ENCODE results near the gene SUPT20HL2.

Gene SUPT20HL2

GRCh38 chrX:24292353-24292752 lies 21.5 kb downstream of the SUPT20HL2 start:
- in situ Hi-C loops (cut with MboI; ENCODE audit: low pct_unique_long_range_greater_than_20kb, low sequenced_read_pairs, unreplicated experiment), result no loop called here
- no peak for DNase-seq (ENCODE audit: low spot score)
- TF ChIP-seq CTCF (IDR thresholded peaks at IDR 0.05; ENCODE audit: extremely low read depth, insufficient read depth, missing control alignments), result no peak

- no peak for DNase-seq (ENCODE audit: low spot score)
- in situ Hi-C loops (cut with MboI; ENCODE audit: low pct_unique_long_range_greater_than_20kb, low sequenced_read_pairs, unreplicated experiment), result no loop called here
- no peak for TF ChIP-seq CTCF (IDR thresholded peaks at IDR 0.05; ENCODE audit: extremely low read depth, insufficient read depth, missing control alignments)
Measured at GRCh38 chrX:24285082-24285481, 28.8 kb downstream of the SUPT20HL2 start.

DNA sequence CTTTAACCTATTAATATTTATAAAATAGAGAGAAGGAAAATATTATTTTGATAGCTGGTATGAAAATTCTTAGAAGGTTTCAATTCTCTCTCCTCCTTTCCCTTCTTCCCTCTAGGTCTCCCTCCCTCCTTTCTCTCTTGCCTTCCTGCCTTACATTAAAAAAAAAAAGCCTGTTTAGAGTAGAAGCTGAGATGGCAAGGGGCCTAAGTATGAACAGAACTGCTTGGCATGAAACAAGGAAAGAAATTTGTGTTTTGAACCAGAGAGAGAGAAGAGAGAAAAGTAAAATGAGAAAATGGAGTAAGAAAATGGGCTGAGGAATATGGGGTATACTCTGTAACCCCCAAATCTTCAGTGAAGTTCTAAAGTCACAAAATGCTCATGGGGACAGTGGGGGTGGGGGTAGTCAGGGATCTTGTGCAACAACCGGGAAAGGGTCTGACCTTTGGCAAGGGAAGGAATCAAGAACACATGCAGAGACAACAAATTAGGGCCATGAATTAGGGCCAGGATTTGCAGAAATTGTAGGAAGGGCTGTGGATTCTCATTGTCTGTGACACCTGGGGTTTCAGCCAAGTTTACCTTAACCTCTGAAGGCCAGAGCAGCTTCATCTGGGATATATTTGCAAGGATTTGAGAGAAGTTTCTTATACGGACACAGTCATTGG lies 30.6 kb downstream of the SUPT20HL2 start:
- TF ChIP-seq CTCF (IDR thresholded peaks at IDR 0.05; ENCODE audit: extremely low read depth, insufficient read depth, missing control alignments), result no peak
- no peak for DNase-seq (ENCODE audit: low spot score)
- in situ Hi-C loops (cut with MboI; ENCODE audit: low pct_unique_long_range_greater_than_20kb, low sequenced_read_pairs, unreplicated experiment), result no loop called here

GRCh38 chrX:24282381-24283126 lies 31.3 kb downstream of the SUPT20HL2 start:
- TF ChIP-seq CTCF (IDR thresholded peaks at IDR 0.05; ENCODE audit: extremely low read depth, insufficient read depth, missing control alignments), result no peak
- DNase-seq (ENCODE audit: low spot score), result no peak
- in situ Hi-C loops (cut with MboI; ENCODE audit: low pct_unique_long_range_greater_than_20kb, low sequenced_read_pairs, unreplicated experiment), result no loop called here

DNA sequence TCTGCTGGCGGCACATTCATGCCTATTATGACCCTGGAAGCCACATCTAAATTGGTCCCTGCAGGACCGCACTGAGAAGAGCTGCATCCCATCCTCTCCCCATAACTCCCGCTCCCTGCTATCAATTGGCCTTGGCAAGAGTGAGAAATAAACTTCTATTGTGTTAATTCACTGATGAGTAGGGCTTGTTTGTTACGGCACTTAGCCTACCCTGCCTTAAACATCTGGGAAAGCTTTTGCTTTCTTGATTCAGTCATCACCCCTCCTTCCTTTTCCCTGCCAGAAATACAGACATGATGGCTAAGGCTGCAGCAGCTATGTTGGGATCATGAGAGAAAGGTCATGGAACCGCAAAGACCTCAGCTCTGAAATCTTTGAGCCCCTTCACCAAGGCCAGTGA lies 36.5 kb downstream of the SUPT20HL2 start:
- no peak for DNase-seq (ENCODE audit: low spot score)
- in situ Hi-C loops (cut with MboI; ENCODE audit: low pct_unique_long_range_greater_than_20kb, low sequenced_read_pairs, unreplicated experiment), result no loop called here
- TF ChIP-seq CTCF (IDR thresholded peaks at IDR 0.05; ENCODE audit: extremely low read depth, insufficient read depth, missing control alignments), result no peak

GRCh38 chrX:24276015-24276414 lies 37.9 kb downstream of the SUPT20HL2 start:
- in situ Hi-C loops (cut with MboI; ENCODE audit: low pct_unique_long_range_greater_than_20kb, low sequenced_read_pairs, unreplicated experiment), result no loop called here
- TF ChIP-seq CTCF (IDR thresholded peaks at IDR 0.05; ENCODE audit: extremely low read depth, insufficient read depth, missing control alignments), result no peak

More at GRCh38 chrX:24276015-24276414, 37.9 kb downstream of the SUPT20HL2 start:
- DNase-seq (ENCODE audit: low spot score), result no peak
